ENCODE results near the gene TSPAN2.

DNA sequence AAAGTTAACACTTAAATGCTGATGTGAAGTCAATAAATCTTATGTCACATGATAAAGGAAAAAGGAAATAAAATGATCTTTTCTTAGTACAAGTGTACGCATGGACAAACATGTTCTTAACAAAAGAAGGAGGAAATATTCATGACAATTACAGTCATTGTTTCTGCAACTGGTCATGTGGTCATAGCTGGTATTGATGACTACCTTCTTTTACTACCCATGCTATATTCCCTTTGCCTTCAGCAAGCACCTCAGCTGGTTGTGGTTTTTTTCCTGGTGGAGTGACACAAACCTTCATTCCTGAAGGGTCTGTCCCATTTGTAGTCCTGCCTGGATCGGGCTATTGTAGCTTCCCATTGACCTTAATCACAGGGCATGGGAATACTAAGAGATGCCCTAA is 83.1 kb downstream of the TSPAN2 start:
- TF ChIP-seq, protein P1, sequence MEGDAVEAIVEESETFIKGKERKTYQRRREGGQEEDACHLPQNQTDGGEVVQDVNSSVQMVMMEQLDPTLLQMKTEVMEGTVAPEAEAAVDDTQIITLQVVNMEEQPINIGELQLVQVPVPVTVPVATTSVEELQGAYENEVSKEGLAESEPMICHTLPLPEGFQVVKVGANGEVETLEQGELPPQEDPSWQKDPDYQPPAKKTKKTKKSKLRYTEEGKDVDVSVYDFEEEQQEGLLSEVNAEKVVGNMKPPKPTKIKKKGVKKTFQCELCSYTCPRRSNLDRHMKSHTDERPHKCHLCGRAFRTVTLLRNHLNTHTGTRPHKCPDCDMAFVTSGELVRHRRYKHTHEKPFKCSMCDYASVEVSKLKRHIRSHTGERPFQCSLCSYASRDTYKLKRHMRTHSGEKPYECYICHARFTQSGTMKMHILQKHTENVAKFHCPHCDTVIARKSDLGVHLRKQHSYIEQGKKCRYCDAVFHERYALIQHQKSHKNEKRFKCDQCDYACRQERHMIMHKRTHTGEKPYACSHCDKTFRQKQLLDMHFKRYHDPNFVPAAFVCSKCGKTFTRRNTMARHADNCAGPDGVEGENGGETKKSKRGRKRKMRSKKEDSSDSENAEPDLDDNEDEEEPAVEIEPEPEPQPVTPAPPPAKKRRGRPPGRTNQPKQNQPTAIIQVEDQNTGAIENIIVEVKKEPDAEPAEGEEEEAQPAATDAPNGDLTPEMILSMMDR (conservative IDR thresholded peaks at IDR 0.05; ENCODE audit: low read length), result no peak
- no peak for TF ChIP-seq EZH2phosphoT487 (IDR thresholded peaks at IDR 0.05; ENCODE audit: borderline replicate concordance, low read depth, low read length)

All from OCI-LY7 (cell line).